ENCODE data around the gene SHROOM3. TPM values are rescaled to one million over a fixed set of nuclear protein-coding genes. Genes with fewer than 3 reads are reported as not detected.

The SHROOM3 gene
- total and polyA plus RNA-seq, 2 donors (not counting 3 experiments of a cell fraction or from before 2014, with no cell fraction given) = 2.7 to 6.7 TPM

- H2AFZ ChIP-seq (ENCODE audit: low read depth, low read length) = no peak overlapping the region
- H3K4me2 ChIP-seq (ENCODE audit: insufficient read depth, low read length) = no peak overlapping the region
- H3K79me2 ChIP-seq (ENCODE audit: control insufficient read depth, insufficient read depth, low read length) = no peaks in the 10 kb centered on the region
- H3K27me3 ChIP-seq (ENCODE audit: control insufficient read depth in 2 of 2, insufficient read depth in 2 of 2, low read length in 2 of 2) = no peaks in the 10 kb centered on the region
- no TSS peak for BruUV-seq (replicated peaks)
- ChIA-PET POLR2A (no interaction called here), CTCF (interaction anchor here (0.6 kb wide), 1 partner anchor 52 kb away, joined by 3 read pairs; no protein-coding TSS in a partner anchor)
- H3K9ac ChIP-seq (replicated peaks; ENCODE audit: extremely low read depth, insufficient read depth, low read length) = no peak overlapping the region
- FAIRE-seq (no peak), DNase-seq (ENCODE audit: low read depth, low spot score) (no peak)
- peaks cover 5% of the 10 kb centered on the region for H3K4me1 ChIP-seq (ENCODE audit: control insufficient read depth, extremely low read depth, insufficient read depth, low read length)
- H3K9me1 ChIP-seq (replicated peaks; ENCODE audit: control insufficient read depth, extremely low read depth, insufficient read depth, low read length) = no peaks in the 10 kb centered on the region
- no peaks in the 10 kb centered on the region for H3K9me3 ChIP-seq (replicated peaks; ENCODE audit: control insufficient read depth, insufficient read depth, low read length)
- no peak overlapping the region for H3K27ac ChIP-seq (ENCODE audit: insufficient read depth, low read depth, low read length)
- dilution Hi-C loops (cut with MboI; ENCODE audit: extremely low pct_ligation_motif_present, low sequenced_read_pairs) (no loop called here), intact Hi-C loops (cut with micrococcal nuclease) (no loop called here)
- TF ChIP-seq MYC (IDR thresholded peaks at IDR 0.05; ENCODE audit: low read depth, low read length) (no peak), POLR2A (IDR thresholded peaks at IDR 0.05; ENCODE audit: low read depth, low read length) (no peak), MAX (IDR thresholded peaks at IDR 0.05; ENCODE audit: insufficient read depth, insufficient read length) (no peak), POLR2AphosphoS5 (IDR thresholded peaks at IDR 0.05; ENCODE audit: insufficient read depth, low read depth, low read length) (no peak), FOS (IDR thresholded peaks at IDR 0.05; ENCODE audit: borderline replicate concordance, insufficient read depth, low read length) (no peak), CTCF (IDR thresholded peaks at IDR 0.05; ENCODE audit: extremely low read depth in 1 of 2, insufficient read depth in 1 of 2, low read depth in 1 of 2, low read length in 2 of 2) (no peak), EZH2 (IDR thresholded peaks at IDR 0.05; ENCODE audit: borderline replicate concordance, low read depth, low read length, severe bottlenecking) (no peak), JUN (IDR thresholded peaks at IDR 0.05; ENCODE audit: borderline replicate concordance, insufficient read depth, insufficient read length, low read depth) (no peak), GATA2 (IDR thresholded peaks at IDR 0.05; ENCODE audit: insufficient read depth, insufficient read length, low read depth, low read length) (no peak)
- H4K20me1 ChIP-seq (replicated peaks; ENCODE audit: control insufficient read depth, extremely low read depth, insufficient read depth, low read length) = no peaks in the 10 kb centered on the region
- no peaks in the 10 kb centered on the region for H3K36me3 ChIP-seq (ENCODE audit: control insufficient read depth in 2 of 2, extremely low read depth in 1 of 2, insufficient read depth in 2 of 2, low read length in 2 of 2)
- no peak overlapping the region for H3K4me3 ChIP-seq (replicated peaks in 1 of 3; ENCODE audit: insufficient read depth in 1 of 3, low read depth in 1 of 3, low read length in 3 of 3)
These were observed 374.7 kb downstream of the SHROOM3 start for GRCh38 chr4:76809594-76810305.

Measured in endothelial cell of umbilical vein (primary cell).